HT1080 (cell line): ENCODE results near the gene NEGR1. TPM values are rescaled to one million over a fixed set of nuclear protein-coding genes. Genes with fewer than 3 reads are reported as not detected.

Experiments used
- DNase-seq: peaks from one replicate; pipeline ENCODE4 v3.0.0-alpha.2; 2015; ENCODE audit warnings: low read depth
- total RNA-seq: library from RNA; depleted of rRNA; stranded (reverse); fragments of >200 nt; shearing (Covaris generic); gene quantifications from 2 replicates; pipeline ENCODE4 v1.2.3, GENCODE V29; 2014

The NEGR1 gene
- total RNA-seq, 1 experiment from 2014 or later, result 2.0 TPM

GRCh38 chr1:71494163-71494562 is 788.2 kb downstream of the NEGR1 start:
- DNase-seq, result peak; percentile 42

GRCh38 chr1:71492298-71493041 is 789.9 kb downstream of the NEGR1 start:
- peak; percentile 20 for DNase-seq

GRCh38 chr1:71490432-71490831 is 791.9 kb downstream of the NEGR1 start:
- peak; percentile 77 for DNase-seq

GRCh38 chr1:71488555-71489252 is 793.6 kb downstream of the NEGR1 start:
- DNase-seq, result no peak

GRCh38 chr1:71473331-71473730 is 809.0 kb downstream of the NEGR1 start:
- no peak for DNase-seq

- no peak for DNase-seq
These were observed 817.2 kb downstream of the NEGR1 start for GRCh38 chr1:71465093-71465492.

- peak; percentile 54 for DNase-seq
These were observed 818.3 kb downstream of the NEGR1 start for GRCh38 chr1:71464016-71464415.

- peak; percentile 2 for DNase-seq
These were observed 819.2 kb downstream of the NEGR1 start for GRCh38 chr1:71463144-71463543.

- no peak for DNase-seq
These were observed 820.1 kb downstream of the NEGR1 start for GRCh38 chr1:71462247-71462646.

- DNase-seq, result no peak
These were observed 820.9 kb downstream of the NEGR1 start for GRCh38 chr1:71461416-71461815.

- DNase-seq, result no peak
These were observed 833.9 kb downstream of the NEGR1 start for GRCh38 chr1:71448444-71448843.

GRCh38 chr1:71438626-71439025 is 843.7 kb downstream of the NEGR1 start:
- no peak for DNase-seq

GRCh38 chr1:71435951-71436350 is 846.4 kb downstream of the NEGR1 start:
- DNase-seq, result no peak

GRCh38 chr1:71434240-71434639 is 848.1 kb downstream of the NEGR1 start:
- no peak for DNase-seq

GRCh38 chr1:71428029-71428428 is 854.3 kb downstream of the NEGR1 start:
- DNase-seq, result no peak

GRCh38 chr1:71427066-71427465 is 855.3 kb downstream of the NEGR1 start:
- no peak for DNase-seq

GRCh38 chr1:71424536-71424935 is 857.8 kb downstream of the NEGR1 start:
- no peak for DNase-seq

GRCh38 chr1:71422221-71422620 is 860.1 kb downstream of the NEGR1 start:
- DNase-seq, result no peak

GRCh38 chr1:71417421-71417820 is 864.9 kb downstream of the NEGR1 start:
- no peak for DNase-seq

GRCh38 chr1:71414179-71414578 is 868.2 kb downstream of the NEGR1 start:
- no peak for DNase-seq

- no peak for DNase-seq
These were observed 868.7 kb downstream of the NEGR1 start for GRCh38 chr1:71413441-71414175.

- DNase-seq, result no peak
These were observed 882.3 kb downstream of the NEGR1 start for GRCh38 chr1:71400050-71400449.
